ENCODE measurements around the gene ZNHIT2.
A peak's percentile ranks its signal among the peaks of the same experiment; 100 is the strongest.

ZNHIT2 gene

GRCh38 chr11:65110354-65110861 lies 7.1 kb downstream of the ZNHIT2 start:
- Mint-ChIP-seq H3K9me3 (no peaks in the 10 kb centered on the region), H3K27me3 (no peaks in the 10 kb centered on the region), H3K4me1 (ENCODE audit: low read depth in 2 of 2) (peaks cover 28 to 34% of the 10 kb centered on the region in 2 donors), H3K36me3 (ENCODE audit: insufficient read depth) (peaks cover 40% of the 10 kb centered on the region), H3K27ac (peak overlapping the region; percentile 90 to 97), H3K4me3 (peak overlapping the region; percentile 40 to 99)
- ATAC-seq (replicated peaks): peak; percentile 60
- DNase-seq: peak; percentile 99

DNA sequence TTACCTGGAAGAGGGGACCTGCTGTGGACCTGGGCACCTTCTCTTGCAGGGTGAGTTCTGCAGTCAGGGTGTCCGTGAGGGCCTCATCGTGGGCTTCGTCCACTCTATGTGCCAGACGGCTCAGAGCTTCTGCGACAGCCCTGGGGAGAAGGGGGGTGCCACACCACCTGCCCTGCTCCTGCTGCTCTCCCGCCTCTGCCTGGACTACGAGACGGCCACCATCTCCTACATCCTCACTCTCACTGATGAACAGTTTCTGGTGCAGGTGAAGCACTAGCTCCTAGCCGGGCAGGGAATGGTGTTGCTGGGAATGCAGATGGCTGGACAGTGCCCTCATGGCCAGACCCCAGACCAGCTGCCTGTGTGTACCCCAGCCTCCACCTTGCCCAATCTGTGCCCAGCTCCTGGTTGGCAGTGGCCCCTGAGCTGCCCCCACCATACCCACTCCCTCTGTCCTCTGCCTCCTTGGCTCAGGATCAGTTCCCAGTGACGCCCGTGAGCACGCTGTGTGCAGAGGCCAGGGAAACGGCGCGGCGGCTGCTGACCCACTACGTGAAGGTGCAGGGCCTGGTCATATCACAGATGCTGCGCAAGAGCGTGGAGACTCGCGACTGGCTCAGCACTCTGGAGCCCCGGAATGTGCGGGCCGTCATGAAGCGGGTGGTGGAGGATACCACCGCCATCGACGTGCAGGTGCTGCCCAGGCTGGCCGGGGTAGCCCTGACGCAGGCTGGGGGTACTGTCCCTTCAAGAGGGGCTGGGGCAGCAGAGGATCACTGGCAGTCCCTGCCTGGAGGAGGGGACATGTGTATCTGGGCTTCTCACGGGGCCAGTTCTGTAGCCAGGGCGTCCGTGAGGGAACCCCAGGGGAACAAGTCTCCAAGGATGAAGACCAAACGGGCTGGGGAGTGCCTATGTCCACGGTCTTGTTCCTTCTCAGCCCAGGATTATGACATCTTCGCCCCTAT lies 8.0 kb downstream of the ZNHIT2 start:
- Mint-ChIP-seq H3K36me3 (ENCODE audit: insufficient read depth) (peaks cover 45% of the 10 kb centered on the region), H3K4me3 (no peak overlapping the region), H3K9me3 (no peaks in the 10 kb centered on the region), H3K27me3 (no peaks in the 10 kb centered on the region), H3K4me1 (ENCODE audit: low read depth in 2 of 2) (peaks cover 28 to 34% of the 10 kb centered on the region in 2 donors), H3K27ac (peak overlapping the region; percentile 90 to 97)
- DNase-seq: no peak
- no peak for ATAC-seq (replicated peaks)

DNA sequence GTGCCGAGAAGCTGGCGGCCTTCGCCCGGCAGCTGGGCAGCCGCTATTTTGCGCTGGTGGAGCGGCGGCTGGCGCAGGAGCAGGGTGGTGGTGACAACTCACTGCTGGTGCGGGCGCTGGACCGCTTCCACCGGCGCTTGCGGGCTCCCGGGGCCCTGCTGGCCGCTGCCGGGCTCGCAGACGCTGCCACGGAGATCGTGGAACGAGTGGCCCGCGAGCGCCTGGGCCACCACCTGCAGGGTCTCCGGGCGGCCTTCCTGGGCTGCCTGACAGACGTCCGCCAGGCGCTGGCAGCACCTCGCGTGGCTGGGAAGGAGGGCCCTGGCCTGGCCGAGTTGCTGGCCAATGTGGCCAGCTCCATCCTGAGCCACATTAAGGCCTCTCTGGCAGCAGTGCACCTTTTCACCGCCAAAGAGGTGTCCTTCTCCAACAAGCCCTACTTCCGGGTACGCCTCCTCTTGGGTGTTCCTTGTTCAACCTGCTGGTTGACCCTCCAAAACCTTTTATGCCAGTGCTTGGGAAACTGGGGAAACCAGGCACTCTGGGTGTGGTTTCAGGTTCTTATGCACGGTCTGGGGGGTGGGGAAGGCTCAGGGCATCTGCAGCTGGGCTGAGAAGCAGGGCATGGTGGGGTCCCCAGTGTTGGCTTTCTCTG lies 8.9 kb downstream of the ZNHIT2 start:
- no peaks in the 10 kb centered on the region for H3K27me3 Mint-ChIP-seq
- ATAC-seq (replicated peaks) (no peak), DNase-seq (no peak)
- H3K4me1 Mint-ChIP-seq (ENCODE audit: low read depth in 2 of 2): peaks cover 30 to 34% of the 10 kb centered on the region in 2 donors
- H3K36me3 Mint-ChIP-seq (ENCODE audit: insufficient read depth): peaks cover 48% of the 10 kb centered on the region
- H3K9me3 Mint-ChIP-seq: no peaks in the 10 kb centered on the region
- no peak overlapping the region for H3K4me3 Mint-ChIP-seq
- no peak overlapping the region for H3K27ac Mint-ChIP-seq

DNA sequence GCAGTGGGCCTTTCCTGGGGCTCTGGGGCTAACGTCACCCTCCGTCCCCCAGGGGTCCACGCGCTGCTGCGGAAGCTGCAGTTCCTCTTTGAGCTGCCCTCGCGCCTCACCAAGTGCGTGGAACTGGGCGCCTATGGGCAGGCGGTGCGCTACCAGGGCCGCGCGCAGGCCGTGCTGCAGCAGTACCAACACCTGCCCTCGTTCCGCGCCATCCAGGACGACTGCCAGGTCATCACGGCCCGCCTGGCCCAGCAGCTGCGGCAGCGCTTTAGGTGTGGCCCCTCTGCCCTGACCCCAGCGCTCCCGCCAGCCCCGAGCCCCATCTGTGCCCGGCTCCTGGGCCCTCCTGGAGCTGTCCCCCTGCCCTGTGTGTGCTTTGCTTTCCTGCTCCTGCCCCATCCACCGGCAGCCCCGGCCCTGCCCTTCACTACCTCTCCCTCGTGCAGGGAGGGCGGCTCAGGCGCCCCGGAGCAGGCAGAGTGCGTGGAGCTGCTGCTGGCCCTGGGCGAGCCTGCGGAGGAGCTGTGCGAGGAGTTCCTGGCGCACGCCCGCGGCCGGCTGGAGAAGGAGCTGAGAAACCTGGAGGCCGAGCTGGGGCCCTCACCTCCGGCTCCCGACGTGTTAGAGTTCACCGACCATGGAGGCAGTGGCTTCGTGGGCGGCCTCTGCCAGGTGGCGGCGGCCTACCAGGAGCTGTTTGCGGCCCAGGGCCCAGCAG lies 9.6 kb downstream of the ZNHIT2 start:
- H3K4me3 Mint-ChIP-seq: no peak overlapping the region
- H3K9me3 Mint-ChIP-seq: no peaks in the 10 kb centered on the region
- DNase-seq (no peak), ATAC-seq (replicated peaks) (no peak)
- H3K27ac Mint-ChIP-seq: no peak overlapping the region
- no peaks in the 10 kb centered on the region for H3K27me3 Mint-ChIP-seq
- peaks cover 23 to 27% of the 10 kb centered on the region in 2 donors for H3K4me1 Mint-ChIP-seq (ENCODE audit: low read depth in 2 of 2)
- peaks cover 47% of the 10 kb centered on the region for H3K36me3 Mint-ChIP-seq (ENCODE audit: insufficient read depth)

- DNase-seq: no peak
- H3K4me3 Mint-ChIP-seq: no peak overlapping the region
- H3K36me3 Mint-ChIP-seq (ENCODE audit: insufficient read depth): peaks cover 40% of the 10 kb centered on the region
- ATAC-seq (replicated peaks): no peak
- H3K27me3 Mint-ChIP-seq: no peaks in the 10 kb centered on the region
- peaks cover 19 to 23% of the 10 kb centered on the region in 2 donors for H3K4me1 Mint-ChIP-seq (ENCODE audit: low read depth in 2 of 2)
- H3K27ac Mint-ChIP-seq: no peak overlapping the region
- no peaks in the 10 kb centered on the region for H3K9me3 Mint-ChIP-seq
Observed at GRCh38 chr11:65107078-65107477, 10.4 kb downstream of the ZNHIT2 start.

DNA sequence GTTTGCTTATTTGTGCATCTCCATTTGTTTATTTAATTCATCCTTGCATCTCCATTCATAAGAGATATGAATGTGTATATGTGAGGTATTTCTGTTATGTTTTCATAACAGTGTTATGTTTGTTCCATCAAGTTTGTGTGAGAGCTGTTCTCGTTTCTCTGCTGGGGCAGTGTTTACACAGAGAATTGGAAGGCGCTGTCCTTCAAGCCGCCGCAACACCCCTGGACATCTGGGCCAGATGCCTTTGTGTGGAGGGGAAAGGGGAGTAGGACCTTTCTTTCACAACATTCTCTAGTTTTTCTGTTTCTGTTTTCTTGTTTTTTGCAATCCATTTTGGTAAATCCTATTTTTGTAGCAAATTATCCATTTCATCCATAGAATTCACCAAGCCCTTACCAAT lies 12.9 kb downstream of the ZNHIT2 start:
- Mint-ChIP-seq H3K27me3 (no peaks in the 10 kb centered on the region), H3K4me3 (no peak overlapping the region), H3K9me3 (no peaks in the 10 kb centered on the region), H3K4me1 (ENCODE audit: low read depth in 2 of 2) (peaks cover 1 to 5% of the 10 kb centered on the region in 2 donors), H3K27ac (no peak overlapping the region), H3K36me3 (ENCODE audit: insufficient read depth) (peaks cover 23% of the 10 kb centered on the region)
- ATAC-seq (replicated peaks) (no peak), DNase-seq (no peak)

GRCh38 chr11:65103476-65103875 lies 14.0 kb downstream of the ZNHIT2 start:
- no peaks in the 10 kb centered on the region for H3K27me3 Mint-ChIP-seq
- H3K4me3 Mint-ChIP-seq: no peak overlapping the region
- no peaks in the 10 kb centered on the region for H3K9me3 Mint-ChIP-seq
- H3K27ac Mint-ChIP-seq: peak overlapping the region in 1 of 2 donors; percentile 44
- ATAC-seq (replicated peaks) (no peak), DNase-seq (no peak)
- peaks cover 1 to 9% of the 10 kb centered on the region in 2 donors for H3K4me1 Mint-ChIP-seq (ENCODE audit: low read depth in 2 of 2)
- H3K36me3 Mint-ChIP-seq (ENCODE audit: insufficient read depth): peaks cover 27% of the 10 kb centered on the region

DNA sequence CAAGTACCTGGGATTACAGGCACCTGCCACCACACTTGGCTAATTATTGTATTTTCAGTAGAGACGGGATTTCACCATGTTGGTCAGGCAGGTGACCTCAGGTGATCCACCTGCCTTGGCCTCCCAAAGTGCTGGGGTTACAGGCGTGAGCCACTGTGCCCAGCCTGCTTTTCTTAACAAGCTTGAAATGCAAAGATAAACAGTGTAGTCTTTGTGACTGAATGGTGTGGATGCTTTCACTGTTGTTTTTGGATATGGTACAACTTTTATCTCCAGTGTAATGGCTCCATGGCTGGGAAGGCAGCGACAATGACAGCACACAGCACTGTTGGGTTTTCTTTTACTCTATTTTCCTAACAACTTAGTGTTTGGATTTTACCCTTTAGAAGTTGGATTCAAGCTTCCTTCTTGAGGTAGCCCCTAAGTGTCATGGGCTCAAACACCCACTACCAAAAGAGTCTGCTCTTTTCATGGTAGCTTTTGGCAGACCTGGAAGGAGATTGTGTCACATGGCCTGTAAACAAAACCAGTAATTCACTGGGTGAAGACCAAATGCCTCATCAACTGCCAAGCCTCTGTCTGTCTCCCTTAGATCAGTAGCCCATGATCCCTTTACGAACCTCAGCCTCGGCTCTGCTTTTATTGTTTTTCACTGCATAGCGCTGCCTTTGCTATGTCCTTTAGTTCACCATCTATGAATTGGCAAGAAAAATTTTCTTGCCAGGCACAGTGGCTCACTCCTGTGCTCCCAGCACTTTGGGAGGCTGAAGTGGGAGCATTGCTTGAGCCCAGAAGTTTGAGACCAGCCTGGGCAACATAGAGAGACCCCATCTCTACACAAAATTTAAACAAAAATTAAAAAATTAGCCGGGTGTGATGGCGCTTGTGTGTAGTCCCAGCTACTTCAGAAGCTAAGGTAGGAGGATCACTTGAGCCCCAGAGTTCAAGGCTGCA lies 15.1 kb downstream of the ZNHIT2 start:
- Mint-ChIP-seq H3K4me3 (no peak overlapping the region), H3K9me3 (no peaks in the 10 kb centered on the region), H3K27ac (no peak overlapping the region), H3K4me1 (ENCODE audit: low read depth in 2 of 2) (peaks cover 1 to 13% of the 10 kb centered on the region in 2 donors), H3K27me3 (no peaks in the 10 kb centered on the region), H3K36me3 (ENCODE audit: insufficient read depth) (peaks cover 34% of the 10 kb centered on the region)
- DNase-seq: no peak
- ATAC-seq (replicated peaks): no peak

DNA sequence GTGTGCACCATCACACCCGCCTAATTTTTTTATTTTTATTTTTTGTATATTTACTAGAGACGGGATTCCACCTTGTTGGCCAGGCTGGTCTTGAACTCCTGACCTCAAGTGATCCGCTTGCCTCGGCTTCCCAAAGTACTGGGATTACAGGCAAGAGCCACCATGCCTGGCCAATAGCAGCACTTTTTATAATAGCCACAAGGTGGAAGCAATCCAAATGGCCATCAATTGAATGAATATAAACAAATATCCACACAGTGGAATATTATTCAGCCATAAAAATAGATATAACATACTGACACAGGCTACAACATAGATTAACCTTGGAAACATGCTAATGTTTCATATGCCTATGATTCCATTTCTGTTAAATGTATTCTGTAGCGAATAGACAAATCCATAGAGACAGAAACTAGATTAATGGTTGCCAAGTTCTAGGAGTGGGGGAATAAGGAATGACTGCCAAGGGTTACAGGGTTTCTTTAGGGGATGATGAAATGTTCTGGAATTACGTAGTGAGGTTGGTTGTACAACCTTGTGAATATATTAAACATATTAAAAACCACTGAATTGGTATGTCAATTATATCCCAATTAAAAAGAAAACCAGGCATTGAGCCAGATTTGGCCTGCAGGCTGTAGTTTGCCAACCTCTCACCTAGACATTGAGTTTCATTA lies 16.7 kb downstream of the ZNHIT2 start:
- Mint-ChIP-seq H3K9me3 (no peaks in the 10 kb centered on the region), H3K4me3 (no peak overlapping the region), H3K36me3 (ENCODE audit: insufficient read depth) (peaks cover 38% of the 10 kb centered on the region), H3K27ac (no peak overlapping the region), H3K4me1 (ENCODE audit: low read depth in 2 of 2) (peaks cover 2 to 12% of the 10 kb centered on the region in 2 donors), H3K27me3 (no peaks in the 10 kb centered on the region)
- DNase-seq (no peak), ATAC-seq (replicated peaks) (no peak)

GRCh38 chr11:65096926-65097325 lies 20.6 kb downstream of the ZNHIT2 start:
- H3K4me1 Mint-ChIP-seq (ENCODE audit: low read depth in 2 of 2): peaks cover 3 to 16% of the 10 kb centered on the region in 2 donors
- H3K27me3 Mint-ChIP-seq: no peaks in the 10 kb centered on the region
- no peak for DNase-seq
- H3K9me3 Mint-ChIP-seq: no peaks in the 10 kb centered on the region
- H3K36me3 Mint-ChIP-seq (ENCODE audit: insufficient read depth): peaks cover 21% of the 10 kb centered on the region
- peak overlapping the region in 1 of 2 donors; percentile 92 for H3K27ac Mint-ChIP-seq
- peak overlapping the region; percentile 77 to 85 for H3K4me3 Mint-ChIP-seq
- ATAC-seq (replicated peaks): no peak

DNA sequence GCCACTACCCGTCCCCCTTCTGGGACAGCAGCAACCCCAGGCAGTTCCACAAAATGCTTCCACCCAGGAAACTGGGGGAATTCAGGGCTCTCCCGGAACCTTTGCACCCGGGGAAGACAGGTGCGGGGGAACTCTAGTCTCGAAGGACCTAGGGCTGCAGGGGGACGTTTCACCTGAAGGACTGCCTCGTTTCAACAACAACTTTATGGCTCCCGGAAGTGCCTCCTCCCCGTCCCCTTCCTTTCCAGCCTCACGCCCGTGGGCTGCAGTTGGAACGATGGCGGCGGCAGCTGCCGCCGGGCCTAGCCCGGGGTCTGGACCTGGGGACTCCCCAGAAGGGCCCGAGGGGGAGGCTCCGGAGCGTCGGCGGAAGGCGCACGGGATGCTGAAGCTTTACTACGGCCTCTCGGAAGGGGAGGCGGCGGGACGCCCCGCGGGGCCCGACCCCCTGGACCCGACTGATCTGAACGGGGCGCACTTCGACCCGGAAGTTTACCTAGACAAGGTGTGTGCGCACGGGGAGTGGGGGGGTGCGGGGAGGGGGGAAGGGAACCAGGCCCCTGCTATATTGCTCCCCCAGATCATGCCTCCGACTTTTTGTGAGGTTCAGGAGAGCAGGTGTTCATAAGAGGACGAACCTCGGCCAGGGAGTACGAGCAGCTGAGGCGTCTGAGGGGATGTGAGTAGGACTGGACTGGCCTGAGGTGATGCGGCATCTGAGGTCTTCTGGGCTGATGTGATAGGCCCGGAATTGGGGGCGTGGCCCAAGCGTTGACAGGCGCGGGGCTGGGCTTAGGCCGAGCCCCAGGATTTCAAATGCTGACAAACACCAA lies 21.3 kb downstream of the ZNHIT2 start, which contains the start of gene VPS51:
Gene VPS51, plus strand, starts transcription at position 241 of the 833 bp plus-strand sequence. Its CDS starts 37 bp downstream, at position 278.
- Mint-ChIP-seq H3K27me3 (no peaks in the 10 kb centered on the region), H3K4me1 (ENCODE audit: low read depth in 2 of 2) (peaks cover 3 to 16% of the 10 kb centered on the region in 2 donors), H3K4me3 (peak within 1 kb of the TSS; percentile 77 to 85), H3K9me3 (no peaks in the 10 kb centered on the region), H3K36me3 (ENCODE audit: insufficient read depth) (peaks cover 21% of the 10 kb centered on the region), H3K27ac (peak within 1 kb of the TSS; percentile 89 to 92)
- peak; percentile 80 to 86 (median 82) for DNase-seq
- ATAC-seq (replicated peaks): peak; percentile 90

Measured in effector memory CD8-positive, alpha-beta T cell (primary cell).